Lower leg skin (tissue), 4 donors: ENCODE measurements around the gene ZCCHC7. TPM values are rescaled to one million over a fixed set of nuclear protein-coding genes. Genes with fewer than 3 reads are reported as not detected.

Experiments
- DNase-seq, 2 donors: peaks; one replicate each; pipeline ENCODE4 v3.0.0-alpha.2; 2019; ENCODE audit warnings: low spot score in 2 of 2
- H3K4me3 ChIP-seq: fragments of 200-600 bp; sonication (generic); 2 replicates; pipeline ENCODE4 v1.5.1; 2017; ENCODE audit warnings: mild to moderate bottlenecking, low read depth; ENCODE audit not compliant: poor library complexity, severe bottlenecking
- CTCF ChIP-seq, 3 donors: fragments of 450-650 bp; IDR thresholded peaks; one replicate each; pipeline ENCODE4 v1.5.1; 2016; ENCODE audit warnings: antibody characterized with exemption in 3 of 3, mild to moderate bottlenecking in 3 of 3, moderate library complexity in 2 of 3
- POLR2A ChIP-seq, 2 donors: fragments of 450-650 bp; IDR thresholded peaks; one replicate each; pipeline ENCODE4 v1.6.1; 2016 to 2017; ENCODE audit warnings: antibody characterized with exemption in 2 of 2, mild to moderate bottlenecking in 1 of 2, moderate library complexity in 1 of 2
- WGBS, 2 donors: methylation state at CpG; one replicate each; pipeline ENCODE4 v1.1.5; 2018; 5-methylcytosine and 5-hydroxymethylcytosine counted together
- intact Hi-C: fragments of 100-400 bp; cut with DNase I; formaldehyde crosslinking; loops from one replicate; pipeline ENCODE4 v1.15.0; 2023; ENCODE audit warnings: low total_unique reads
- total RNA-seq, 4 donors: library from RNA; depleted of rRNA; stranded (reverse); fragments of >200 nt; gene quantifications; one replicate each; pipeline ENCODE4 v1.1.0, GENCODE V29; 2016

The ZCCHC7 gene
- total RNA-seq, 4 donors from 2014 or later = 12.2 to 17.6 (median 15.7) TPM

GRCh38 chr9:37377688-37378612, 257.6 kb downstream of the ZCCHC7 start:
- DNase-seq = no peak
- TF ChIP-seq CTCF (IDR thresholded peaks at IDR 0.05) = no peak
- no peak for TF ChIP-seq POLR2A (IDR thresholded peaks at IDR 0.05)
- no peak overlapping the region for H3K4me3 ChIP-seq
- intact Hi-C loops = no loop called here
- 79 to 82% methylated on average over 13 of the region's 13 CpGs for WGBS, 2 donors

- DNase-seq = no peak
- H3K4me3 ChIP-seq = no peak overlapping the region
- no peak for TF ChIP-seq POLR2A (IDR thresholded peaks at IDR 0.05)
- TF ChIP-seq CTCF (IDR thresholded peaks at IDR 0.05) = no peak
- 85 to 95% methylated on average over 18 to 19 of the region's 19 CpGs for WGBS, 2 donors
- intact Hi-C loops = no loop called here
Observed at GRCh38 chr9:37378613-37379004, 258.2 kb downstream of the ZCCHC7 start.

GRCh38 chr9:37379835-37380234, 259.5 kb downstream of the ZCCHC7 start:
- no peak for DNase-seq
- TF ChIP-seq POLR2A (IDR thresholded peaks at IDR 0.05) (no peak), CTCF (IDR thresholded peaks at IDR 0.05) (no peak)
- no peak overlapping the region for H3K4me3 ChIP-seq
- intact Hi-C loops = no loop called here
- 75 to 84% methylated on average over 2 of the region's 2 CpGs for WGBS, 2 donors

GRCh38 chr9:37380570-37380969, 260.2 kb downstream of the ZCCHC7 start:
- intact Hi-C loops = no loop called here

GRCh38 chr9:37381094-37381741, 260.8 kb downstream of the ZCCHC7 start:
- H3K4me3 ChIP-seq = no peak overlapping the region
- WGBS, 2 donors = 84 to 86% methylated on average over 11 of the region's 11 CpGs
- TF ChIP-seq CTCF (IDR thresholded peaks at IDR 0.05) (no peak), POLR2A (IDR thresholded peaks at IDR 0.05) (no peak)
- peak in 1 of 2 donors; percentile 64 for DNase-seq
- intact Hi-C loops = no loop called here

More at GRCh38 chr9:37380570-37380969, 260.2 kb downstream of the ZCCHC7 start:
- TF ChIP-seq POLR2A (IDR thresholded peaks at IDR 0.05) (no peak), CTCF (IDR thresholded peaks at IDR 0.05) (no peak)
- no peak overlapping the region for H3K4me3 ChIP-seq
- 90 to 93% methylated on average over 9 of the region's 9 CpGs for WGBS, 2 donors
- no peak for DNase-seq
